T-cell (primary cell): Measurements from ENCODE around the gene KDM4B. TPM values are rescaled to one million over a fixed set of nuclear protein-coding genes. Genes with fewer than 3 reads are reported as not detected.

Experiments used
- ATAC-seq, 4 experiments: fragments of 200-7000 bp in 3 of 4; fragments of 150-1000 bp in 1 of 4; cut with Tn5 transposase; replicated peaks in 1 of 4; 1 replicate in 3 of 4; 2 replicates in 1 of 4; pipeline ENCODE4 v1.10.0; 2021; ENCODE audit warnings: moderate library complexity in 3 of 4, mild to moderate bottlenecking in 2 of 4, moderate number of reproducible peaks in 1 of 4
- CTCF ChIA-PET, 2 donors: fragments of 300-600 bp; sonication (Branson Sonifier 250); formaldehyde crosslinking; loops; one replicate each; lab custom pipeline; 2022; ENCODE audit warnings: antibody characterized with exemption in 2 of 2; lab: Charles Lee
- POLR2A ChIA-PET, 2 donors: fragments of 300-600 bp; sonication (Branson Sonifier 250); formaldehyde crosslinking; loops; one replicate each; lab custom pipeline; 2022; ENCODE audit warnings: antibody characterized with exemption in 2 of 2; lab: Charles Lee
- DNase-seq, 35 experiments: peaks; one replicate each; pipeline versions ENCODE4 v3.0.0 to v3.0.0-alpha.2; 2013 to 2023
- H3K27ac ChIP-seq: one replicate; pipeline ENCODE4 v1.5.1; 2013; ENCODE audit warnings: low read length
- H3K27me3 ChIP-seq, 2 experiments: replicated peaks in 1 of 2; 1 replicate in 1 of 2; 2 replicates in 1 of 2; pipeline versions ENCODE4 v1.6.1 to v1.7.0; 2013; ENCODE audit warnings: low read length in 1 of 2, mixed read lengths in 1 of 2; ENCODE audit not compliant: control insufficient read depth in 2 of 2, insufficient read depth in 2 of 2; ENCODE audit errors: extremely low read depth in 1 of 2
- H3K36me3 ChIP-seq, 2 donors: 1 replicate in 1 of 2; 2 replicates in 1 of 2; pipeline versions ENCODE4 v1.6.1 to v1.7.0; 2013; ENCODE audit warnings: low read length in 1 of 2; ENCODE audit not compliant: control insufficient read depth in 2 of 2, insufficient read depth in 1 of 2; ENCODE audit errors: extremely low read depth in 1 of 2
- H3K4me1 ChIP-seq, 2 experiments: 1 replicate in 1 of 2; 2 replicates in 1 of 2; pipeline versions ENCODE4 v1.6.1 to v1.7.0; 2013; ENCODE audit warnings: low read length in 2 of 2, mixed read lengths in 1 of 2; ENCODE audit not compliant: insufficient read depth in 2 of 2, control insufficient read depth in 1 of 2; ENCODE audit errors: extremely low read depth in 1 of 2
- H3K4me3 ChIP-seq, 2 donors: 1 replicate in 1 of 2; 2 replicates in 1 of 2; pipeline versions ENCODE4 v1.5.1 to v1.7.0; 2013; ENCODE audit warnings: mild to moderate bottlenecking in 2 of 2, low read length in 1 of 2, moderate library complexity in 1 of 2; ENCODE audit not compliant: control insufficient read depth in 1 of 2; ENCODE audit errors: extremely low read depth in 1 of 2
- H3K9me3 ChIP-seq: 2 replicates; pipeline ENCODE4 v1.7.0; 2013
- H3K27ac Mint-ChIP-seq, 2 donors: one replicate each; pipeline ENCODE4 v1.8.0; 2020 to 2021; ENCODE audit warnings: mild to moderate bottlenecking in 2 of 2, mixed read lengths in 2 of 2
- H3K27me3 Mint-ChIP-seq, 2 donors: one replicate each; pipeline ENCODE4 v1.8.0; 2021 to 2022; ENCODE audit warnings: mixed read lengths in 2 of 2
- H3K36me3 Mint-ChIP-seq: one replicate; pipeline ENCODE4 v1.8.0; 2021; ENCODE audit warnings: mixed read lengths
- H3K4me1 Mint-ChIP-seq, 3 donors: one replicate each; pipeline ENCODE4 v1.8.0; 2020 to 2022; ENCODE audit warnings: mixed read lengths in 3 of 3, mild to moderate bottlenecking in 1 of 3
- H3K4me3 Mint-ChIP-seq, 3 donors: one replicate each; pipeline ENCODE4 v1.8.0; 2020 to 2022; ENCODE audit warnings: mild to moderate bottlenecking in 3 of 3, mixed read lengths in 3 of 3, moderate library complexity in 3 of 3
- H3K9me3 Mint-ChIP-seq, 3 donors: one replicate each; pipeline ENCODE4 v1.8.0; 2020 to 2022; ENCODE audit warnings: mixed read lengths in 3 of 3
- WGBS: methylation state at CpG from one replicate; pipeline ENCODE4 v1.1.5; 2013; ENCODE audit warnings: missing lambda C conversion rate; ENCODE audit not compliant: insufficient coverage; 5-methylcytosine and 5-hydroxymethylcytosine counted together
- total RNA-seq, 35 experiments: library from RNA in 6 of 35; stranded (reverse) in 6 of 35; fragments of 120-200 nt in 1 of 35; gene quantifications; one replicate each; pipeline versions ENCODE4 v1.2.1 to v1.2.4 and lab custom pipeline; 2013 to 2026

KDM4B gene
- total RNA-seq, 5 donors from 2014 or later (not counting 1 experiment from before 2014, with no cell fraction given), result 44.6 to 59.2 (median 47.8) TPM

GRCh38 chr19:5196832-5197231 lies 227.9 kb downstream of the KDM4B start:
- DNase-seq, result no peak
- Mint-ChIP-seq H3K36me3 (no peaks in the 10 kb centered on the region), H3K27ac (no peak overlapping the region), H3K27me3 (peaks cover 0 to 2% of the 10 kb centered on the region in 2 donors), H3K9me3 (peaks cover 7 to 11% (median 7%) of the 10 kb centered on the region in 3 donors), H3K4me3 (no peak overlapping the region), H3K4me1 (no peaks in the 10 kb centered on the region)
- WGBS, result no CpG with 5 or more reads among the region's 5 CpGs
- ChIA-PET POLR2A (no interaction called here), CTCF (no interaction called here)
- Histone ChIP-seq H3K4me1 (no peaks in the 10 kb centered on the region), H3K27me3 (peaks cover 0 to 5% of the 10 kb centered on the region in 2 experiments), H3K9me3 (no peaks in the 10 kb centered on the region), H3K27ac (no peak overlapping the region), H3K36me3 (no peaks in the 10 kb centered on the region), H3K4me3 (no peak overlapping the region)
- ATAC-seq, result no peak

GRCh38 chr19:5200844-5201243 lies 231.9 kb downstream of the KDM4B start:
- no peak overlapping the region for H3K4me3 ChIP-seq
- DNase-seq (no peak), ATAC-seq (no peak)
- no peaks in the 10 kb centered on the region for H3K36me3 ChIP-seq
- Mint-ChIP-seq H3K27me3 (no peaks in the 10 kb centered on the region), H3K9me3 (peaks cover 7 to 12% (median 10%) of the 10 kb centered on the region in 3 donors), H3K4me3 (no peak overlapping the region), H3K27ac (no peak overlapping the region), H3K36me3 (no peaks in the 10 kb centered on the region), H3K4me1 (peaks cover 0 to 9% (median 7%) of the 10 kb centered on the region in 3 donors)
- no peaks in the 10 kb centered on the region for H3K9me3 ChIP-seq
- WGBS, result 100% methylated on average over 1 of the region's 4 CpGs
- POLR2A ChIA-PET, result no interaction called here
- peaks cover 0 to 15% of the 10 kb centered on the region in 2 experiments for H3K4me1 ChIP-seq
- no peak overlapping the region for H3K27ac ChIP-seq
- H3K27me3 ChIP-seq, result peaks cover 0 to 10% of the 10 kb centered on the region in 2 experiments
- CTCF ChIA-PET, result no interaction called here

GRCh38 chr19:5202553-5202952 lies 233.6 kb downstream of the KDM4B start:
- H3K9me3 ChIP-seq, result no peaks in the 10 kb centered on the region
- Mint-ChIP-seq H3K27me3 (no peaks in the 10 kb centered on the region), H3K36me3 (no peaks in the 10 kb centered on the region), H3K27ac (no peak overlapping the region), H3K9me3 (peaks cover 7 to 12% (median 10%) of the 10 kb centered on the region in 3 donors), H3K4me1 (peaks cover 0 to 12% (median 9%) of the 10 kb centered on the region in 3 donors), H3K4me3 (no peak overlapping the region)
- ChIA-PET POLR2A (no interaction called here), CTCF (no interaction called here)
- no peaks in the 10 kb centered on the region for H3K36me3 ChIP-seq
- peaks cover 0 to 20% of the 10 kb centered on the region in 2 experiments for H3K4me1 ChIP-seq
- no peak overlapping the region for H3K4me3 ChIP-seq
- no CpG with 5 or more reads among the region's 4 CpGs for WGBS
- H3K27me3 ChIP-seq, result peaks cover 0 to 12% of the 10 kb centered on the region in 2 experiments
- DNase-seq (no peak), ATAC-seq (no peak)
- no peak overlapping the region for H3K27ac ChIP-seq

Other genes with a start within 250 kb of the KDM4B start
- 100 to 1,000 TPM in 2 of 5 donors, 10 to 100 TPM in 3; 71.8 to 103 (median 95.3) TPM for gene DPP9, start 245.3 kb upstream of the KDM4B start, total RNA-seq
- gene FEM1A, start 177.4 kb upstream of the KDM4B start, total RNA-seq, result 10 to 100 TPM in 4 of 5 donors, 1 to 10 TPM in 1; 9.7 to 17.7 (median 16.1) TPM
- 10 to 100 TPM; 12.8 to 20.3 (median 16.8) TPM for gene TICAM1, start 137.4 kb upstream of the KDM4B start, total RNA-seq
- 10 to 100 TPM; 15.3 to 24.1 (median 21.8) TPM for gene PLIN3, start 101.4 kb upstream of the KDM4B start, total RNA-seq
- 10 to 100 TPM in 4 of 5 donors, 1 to 10 TPM in 1; 8.1 to 21.7 (median 15.8) TPM for gene ARRDC5, start 66.2 kb upstream of the KDM4B start, total RNA-seq
- gene UHRF1, start 59.6 kb upstream of the KDM4B start, total RNA-seq, result 1 to 10 TPM in 4 of 5 donors, under 1 TPM in 1; 0.89 to 3.1 (median 2.0) TPM